Measurements from ENCODE around the gene PLAGL2. TPM values are rescaled to one million over a fixed set of nuclear protein-coding genes. Genes with fewer than 3 reads are reported as not detected.

The PLAGL2 gene
- total and polyA plus RNA-seq, 2 experiments from 2014 or later, result 13.2 to 28.2 TPM

- Mint-ChIP-seq H3K36me3 (ENCODE audit: low read depth) (peaks cover 30% of the 10 kb centered on the region), H3K9me3 (no peaks in the 10 kb centered on the region), H3K27me3 (ENCODE audit: insufficient read depth, low read depth, poor library complexity) (peaks cover 8% of the 10 kb centered on the region), H3K4me1 (peaks cover 19% of the 10 kb centered on the region), H3K4me3 (no peak overlapping the region), H3K27ac (no peak overlapping the region)
- TF ChIP-seq POLR2AphosphoS5 (IDR thresholded peaks at IDR 0.05; ENCODE audit: low read depth) (0 out of 2 replicates have a peak, but pooled peaks have one; percentile 11), CREB1 (CRISPR knock-in tag; IDR thresholded peaks at IDR 0.05; ENCODE audit: low read depth) (no peak)
- ATAC-seq (no peak), DNase-seq (ENCODE audit: low spot score) (no peak)
- peak overlapping the region; percentile 39; the same call in 1 of the 2 replicates for H3K27ac ChIP-seq (ENCODE audit: low read depth)
- peaks cover 38% of the 10 kb centered on the region for H3F3A ChIP-seq (replicated peaks; ENCODE audit: low read depth)
- peaks cover 18% of the 10 kb centered on the region for H3K4me1 ChIP-seq (ENCODE audit: insufficient read depth)
- no peak overlapping the region for H2AFZ ChIP-seq
- peak overlapping the region; percentile 93; the same call in 1 of the 2 replicates for H3K4me3 ChIP-seq
- peaks cover 8% of the 10 kb centered on the region for H3K79me2 ChIP-seq (replicated peaks; ENCODE audit: insufficient read depth)
- peaks cover 37% of the 10 kb centered on the region for H4K20me1 ChIP-seq (replicated peaks; ENCODE audit: insufficient read depth)
- H3K9me2 ChIP-seq (ENCODE audit: insufficient read depth), result no peaks in the 10 kb centered on the region
- peaks cover 14% of the 10 kb centered on the region; the same call in 1 of the 2 replicates for H3K36me3 ChIP-seq (ENCODE audit: insufficient read depth)
- H3K4me2 ChIP-seq, result peak overlapping the region; percentile 100
- no peaks in the 10 kb centered on the region for H3K27me3 ChIP-seq (ENCODE audit: insufficient read depth)
These were observed 16.1 kb downstream of the PLAGL2 start for GRCh38 chr20:32191422-32191821.

GRCh38 chr20:32190616-32191415 is 16.7 kb downstream of the PLAGL2 start:
- H3K36me3 Mint-ChIP-seq (ENCODE audit: low read depth), result peaks cover 24% of the 10 kb centered on the region
- Histone ChIP-seq H3K36me3 (ENCODE audit: insufficient read depth) (peaks cover 8% of the 10 kb centered on the region; the same call in 1 of the 2 replicates), H3F3A (replicated peaks; ENCODE audit: low read depth) (peaks cover 38% of the 10 kb centered on the region), H3K4me1 (ENCODE audit: insufficient read depth) (peaks cover 18% of the 10 kb centered on the region), H2AFZ (peak overlapping the region; percentile 98), H3K4me3 (peak overlapping the region; percentile 93), H3K4me2 (peak overlapping the region; percentile 100), H3K9me2 (ENCODE audit: insufficient read depth) (no peaks in the 10 kb centered on the region), H3K27ac (ENCODE audit: low read depth) (peak overlapping the region; percentile 39; the same call in 1 of the 2 replicates), H4K20me1 (replicated peaks; ENCODE audit: insufficient read depth) (peaks cover 32% of the 10 kb centered on the region), H3K79me2 (replicated peaks; ENCODE audit: insufficient read depth) (peaks cover 8% of the 10 kb centered on the region), H3K27me3 (ENCODE audit: insufficient read depth) (no peaks in the 10 kb centered on the region)
- H3K4me3 Mint-ChIP-seq, result peak overlapping the region; percentile 79
- H3K27me3 Mint-ChIP-seq (ENCODE audit: insufficient read depth, low read depth, poor library complexity), result peaks cover 8% of the 10 kb centered on the region
- no peaks in the 10 kb centered on the region for H3K9me3 Mint-ChIP-seq
- peaks cover 19% of the 10 kb centered on the region for H3K4me1 Mint-ChIP-seq
- H3K27ac Mint-ChIP-seq, result peak overlapping the region; percentile 2; the same call in 1 of the 2 replicates
- DNase-seq (ENCODE audit: low spot score) (peak; percentile 66), ATAC-seq (peak; percentile 48)
- TF ChIP-seq STAT1 (IDR thresholded peaks at IDR 0.05; ENCODE audit: unreplicated experiment), result no peak

GRCh38 chr20:32189691-32190615 is 17.6 kb downstream of the PLAGL2 start:
- H3K4me3 Mint-ChIP-seq, result peak overlapping the region; percentile 79
- peak overlapping the region; percentile 100 for H3K4me2 ChIP-seq
- H3K9me3 Mint-ChIP-seq, result no peaks in the 10 kb centered on the region; the same call in 2 of the 3 replicates
- peaks cover 18% of the 10 kb centered on the region for H3K4me1 ChIP-seq (ENCODE audit: insufficient read depth)
- H4K20me1 ChIP-seq (replicated peaks; ENCODE audit: insufficient read depth), result peaks cover 35% of the 10 kb centered on the region
- H3K79me2 ChIP-seq (replicated peaks; ENCODE audit: insufficient read depth), result peaks cover 8% of the 10 kb centered on the region
- peak overlapping the region; percentile 93 for H3K4me3 ChIP-seq
- peaks cover 9% of the 10 kb centered on the region for H3K27me3 Mint-ChIP-seq (ENCODE audit: insufficient read depth, low read depth, poor library complexity)
- H3K36me3 Mint-ChIP-seq (ENCODE audit: low read depth), result peaks cover 16% of the 10 kb centered on the region
- peak; percentile 76 for ATAC-seq
- H3K9me2 ChIP-seq (ENCODE audit: insufficient read depth), result no peaks in the 10 kb centered on the region
- H2AFZ ChIP-seq, result peak overlapping the region; percentile 98
- peak overlapping the region; percentile 45 for H3K27ac ChIP-seq (ENCODE audit: low read depth)
- H3K27me3 ChIP-seq (ENCODE audit: insufficient read depth), result no peaks in the 10 kb centered on the region
- H3K27ac Mint-ChIP-seq, result peak overlapping the region; percentile 2; the same call in 1 of the 2 replicates
- peak; percentile 93 for DNase-seq (ENCODE audit: low spot score)
- peaks cover 19% of the 10 kb centered on the region for H3K4me1 Mint-ChIP-seq
- H3K36me3 ChIP-seq (ENCODE audit: insufficient read depth), result no peaks in the 10 kb centered on the region
- H3F3A ChIP-seq (replicated peaks; ENCODE audit: low read depth), result peaks cover 45% of the 10 kb centered on the region
- TF ChIP-seq POLR2AphosphoS5 (IDR thresholded peaks at IDR 0.05; ENCODE audit: low read depth) (peak; percentile 83), EZH2phosphoT487 (IDR thresholded peaks at IDR 0.05; ENCODE audit: unreplicated experiment) (no peak)

Data from GM23338 (cell line).